ENCODE results near the gene TC2N. TPM values are rescaled to one million over a fixed set of nuclear protein-coding genes. Genes with fewer than 3 reads are reported as not detected.

Gene TC2N
- total RNA-seq, 1 donor from 2014 or later: 2.5 TPM

DNA sequence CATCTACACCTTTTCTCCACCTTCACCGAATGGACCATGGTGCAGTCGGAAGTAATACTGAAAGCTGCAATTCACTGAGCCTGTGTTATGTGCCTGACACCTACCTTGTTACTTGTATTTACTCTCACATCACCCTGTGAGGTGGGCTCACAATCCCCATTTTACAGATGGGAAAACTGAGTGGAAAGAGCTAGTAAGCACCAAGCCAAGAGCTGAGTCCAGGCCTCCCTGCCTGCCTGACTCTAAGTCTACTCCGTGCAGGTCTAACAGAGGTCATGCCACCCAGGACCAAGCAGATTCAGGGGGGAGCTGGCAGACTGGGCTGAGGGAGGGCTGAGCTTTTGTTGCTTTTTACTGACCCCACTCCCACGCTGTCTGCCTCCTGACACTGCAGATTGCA is 29.1 kb upstream of the TC2N start:
- H3K27me3 Mint-ChIP-seq (ENCODE audit: unreplicated experiment): no peaks in the 10 kb centered on the region
- DNase-seq: no peak
- no peaks in the 10 kb centered on the region for H3K36me3 Mint-ChIP-seq (ENCODE audit: unreplicated experiment)

DNA sequence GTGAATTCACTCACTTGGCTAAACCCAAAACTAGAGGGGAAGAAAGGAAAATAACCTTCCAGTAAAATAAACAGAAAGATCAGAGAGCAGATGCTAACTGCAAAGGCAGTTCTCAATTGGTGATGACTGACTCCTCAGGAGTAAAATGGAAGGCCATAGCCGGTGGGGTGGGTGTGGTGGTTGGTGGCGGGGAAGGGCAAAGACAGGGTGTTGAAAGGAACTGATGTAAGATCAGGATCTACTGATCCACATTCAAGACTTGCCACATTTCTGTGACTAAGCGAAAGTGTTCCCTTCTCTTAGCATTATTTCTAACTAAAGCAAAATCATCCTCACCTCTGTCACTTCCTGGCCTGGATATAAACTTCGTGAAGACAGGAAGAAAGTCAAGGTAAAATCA is 26.3 kb upstream of the TC2N start:
- no peak for DNase-seq
- Mint-ChIP-seq H3K27ac (ENCODE audit: unreplicated experiment) (no peak overlapping the region), H3K36me3 (ENCODE audit: unreplicated experiment) (no peaks in the 10 kb centered on the region), H3K27me3 (ENCODE audit: unreplicated experiment) (no peaks in the 10 kb centered on the region), H3K9me3 (ENCODE audit: unreplicated experiment) (no peaks in the 10 kb centered on the region), H3K4me3 (ENCODE audit: unreplicated experiment) (no peak overlapping the region), H3K4me1 (ENCODE audit: low read depth, unreplicated experiment) (no peaks in the 10 kb centered on the region)
- TF ChIP-seq, protein P1, sequence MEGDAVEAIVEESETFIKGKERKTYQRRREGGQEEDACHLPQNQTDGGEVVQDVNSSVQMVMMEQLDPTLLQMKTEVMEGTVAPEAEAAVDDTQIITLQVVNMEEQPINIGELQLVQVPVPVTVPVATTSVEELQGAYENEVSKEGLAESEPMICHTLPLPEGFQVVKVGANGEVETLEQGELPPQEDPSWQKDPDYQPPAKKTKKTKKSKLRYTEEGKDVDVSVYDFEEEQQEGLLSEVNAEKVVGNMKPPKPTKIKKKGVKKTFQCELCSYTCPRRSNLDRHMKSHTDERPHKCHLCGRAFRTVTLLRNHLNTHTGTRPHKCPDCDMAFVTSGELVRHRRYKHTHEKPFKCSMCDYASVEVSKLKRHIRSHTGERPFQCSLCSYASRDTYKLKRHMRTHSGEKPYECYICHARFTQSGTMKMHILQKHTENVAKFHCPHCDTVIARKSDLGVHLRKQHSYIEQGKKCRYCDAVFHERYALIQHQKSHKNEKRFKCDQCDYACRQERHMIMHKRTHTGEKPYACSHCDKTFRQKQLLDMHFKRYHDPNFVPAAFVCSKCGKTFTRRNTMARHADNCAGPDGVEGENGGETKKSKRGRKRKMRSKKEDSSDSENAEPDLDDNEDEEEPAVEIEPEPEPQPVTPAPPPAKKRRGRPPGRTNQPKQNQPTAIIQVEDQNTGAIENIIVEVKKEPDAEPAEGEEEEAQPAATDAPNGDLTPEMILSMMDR (IDR thresholded peaks at IDR 0.05; ENCODE audit: partially characterized antibody, unreplicated experiment): no peak

More for the DNA sequence above, 29.1 kb upstream of the TC2N start:
- no peaks in the 10 kb centered on the region for H3K9me3 Mint-ChIP-seq (ENCODE audit: unreplicated experiment)
- TF ChIP-seq, protein P1 (IDR thresholded peaks at IDR 0.05; ENCODE audit: partially characterized antibody, unreplicated experiment): no peak
- no peak overlapping the region for H3K4me3 Mint-ChIP-seq (ENCODE audit: unreplicated experiment)
- H3K4me1 Mint-ChIP-seq (ENCODE audit: low read depth, unreplicated experiment): no peaks in the 10 kb centered on the region
- no peak overlapping the region for H3K27ac Mint-ChIP-seq (ENCODE audit: unreplicated experiment)

DNA sequence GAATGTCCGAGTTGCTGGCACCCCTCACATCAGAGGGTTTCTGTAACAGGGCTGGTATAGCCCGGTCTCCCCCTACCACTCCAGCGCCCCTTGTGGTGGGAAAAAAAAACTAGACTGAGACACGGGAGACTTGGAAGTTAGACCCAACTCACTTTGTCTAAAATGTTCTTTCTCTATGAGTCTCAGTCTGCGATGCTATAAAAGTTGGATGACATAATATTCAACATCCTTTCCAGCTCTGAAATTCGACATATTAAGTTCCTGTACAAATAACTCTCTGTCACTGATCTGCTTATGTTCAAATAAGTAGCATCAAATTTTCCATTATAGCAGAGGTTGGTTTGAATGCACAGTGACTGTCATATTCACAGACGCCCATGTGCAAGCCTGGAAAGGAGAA is 25.7 kb upstream of the TC2N start:
- no peak overlapping the region for H3K27ac Mint-ChIP-seq (ENCODE audit: unreplicated experiment)

DNA sequence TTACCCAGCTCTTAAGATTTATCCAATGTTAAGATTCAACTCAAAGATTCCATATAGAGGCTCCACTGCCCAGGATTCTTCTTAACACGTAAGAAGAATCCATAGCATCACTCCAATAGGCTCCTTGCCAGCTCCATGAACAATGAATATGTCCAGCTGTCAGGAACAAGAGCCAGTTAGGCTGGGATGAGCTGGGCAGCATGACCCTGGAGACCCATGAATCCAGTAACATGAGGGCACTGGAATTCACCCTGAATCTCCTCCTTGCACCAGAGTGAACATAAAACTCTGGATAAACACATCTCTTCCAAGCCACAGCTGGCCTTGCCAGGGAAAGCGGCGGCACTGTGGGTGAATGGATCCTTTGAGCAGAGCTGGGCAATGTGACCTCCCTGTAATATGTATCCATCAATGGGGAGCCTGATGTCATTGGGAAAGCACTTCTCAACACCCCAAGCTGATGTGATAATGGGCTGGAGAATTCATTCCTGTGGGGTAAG is 24.4 kb upstream of the TC2N start:
- Mint-ChIP-seq H3K4me1 (ENCODE audit: low read depth, unreplicated experiment) (no peaks in the 10 kb centered on the region), H3K4me3 (ENCODE audit: unreplicated experiment) (no peak overlapping the region), H3K27me3 (ENCODE audit: unreplicated experiment) (peaks cover 3% of the 10 kb centered on the region), H3K27ac (ENCODE audit: unreplicated experiment) (no peak overlapping the region), H3K9me3 (ENCODE audit: unreplicated experiment) (no peaks in the 10 kb centered on the region), H3K36me3 (ENCODE audit: unreplicated experiment) (no peaks in the 10 kb centered on the region)
- TF ChIP-seq, protein P1 (IDR thresholded peaks at IDR 0.05; ENCODE audit: partially characterized antibody, unreplicated experiment): no peak
- no peak for DNase-seq

More for the DNA sequence above, 25.7 kb upstream of the TC2N start:
- Mint-ChIP-seq H3K4me1 (ENCODE audit: low read depth, unreplicated experiment) (no peaks in the 10 kb centered on the region), H3K36me3 (ENCODE audit: unreplicated experiment) (no peaks in the 10 kb centered on the region), H3K9me3 (ENCODE audit: unreplicated experiment) (no peaks in the 10 kb centered on the region), H3K4me3 (ENCODE audit: unreplicated experiment) (no peak overlapping the region), H3K27me3 (ENCODE audit: unreplicated experiment) (no peaks in the 10 kb centered on the region)
- DNase-seq: peak; percentile 56
- TF ChIP-seq, protein P1 (IDR thresholded peaks at IDR 0.05; ENCODE audit: partially characterized antibody, unreplicated experiment): peak; percentile 79

DNA sequence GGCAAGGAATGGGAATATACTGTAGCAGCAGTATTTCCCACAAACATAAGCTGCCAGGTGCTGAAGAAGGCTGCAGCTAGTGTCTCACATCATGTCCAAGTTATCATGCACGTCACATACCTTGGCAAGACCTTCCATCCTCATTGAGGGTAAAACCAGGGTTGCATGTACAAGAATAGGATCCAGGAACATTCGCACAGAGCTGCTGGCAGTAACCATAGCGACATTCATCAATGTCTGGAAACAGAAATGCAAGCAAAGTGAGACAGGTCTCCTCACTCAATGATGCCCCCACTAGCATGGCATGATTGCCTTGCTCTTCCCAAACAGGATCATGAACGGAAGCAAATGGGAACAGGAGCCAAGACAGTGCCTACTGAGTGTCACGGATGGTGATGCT is 23.8 kb upstream of the TC2N start:
- TF ChIP-seq, protein P1 (IDR thresholded peaks at IDR 0.05; ENCODE audit: partially characterized antibody, unreplicated experiment): no peak
- H3K27me3 Mint-ChIP-seq (ENCODE audit: unreplicated experiment): peaks cover 3% of the 10 kb centered on the region
- no peaks in the 10 kb centered on the region for H3K4me1 Mint-ChIP-seq (ENCODE audit: low read depth, unreplicated experiment)
- no peaks in the 10 kb centered on the region for H3K9me3 Mint-ChIP-seq (ENCODE audit: unreplicated experiment)
- no peaks in the 10 kb centered on the region for H3K36me3 Mint-ChIP-seq (ENCODE audit: unreplicated experiment)
- no peak overlapping the region for H3K27ac Mint-ChIP-seq (ENCODE audit: unreplicated experiment)
- no peak for DNase-seq
- no peak overlapping the region for H3K4me3 Mint-ChIP-seq (ENCODE audit: unreplicated experiment)

Measured in glutamatergic neuron (in vitro differentiated cells).